SK-N-MC (cell line): ENCODE data around the gene BTF3L4.

ENCODE experiments used
- EZH2 ChIP-seq: fragments of 200-600 bp; sonication (generic); IDR thresholded peaks from one replicate; pipeline ENCODE4 v1.6.1; 2017; ENCODE audit warnings: antibody characterized with exemption
- FOXP2 ChIP-seq: optimal IDR thresholded peaks from 2 replicates; pipeline ENCODE3; 2011; ENCODE audit warnings: mild to moderate bottlenecking, moderate library complexity; ENCODE audit not compliant: insufficient read depth; ENCODE audit errors: extremely low read length, control extremely low read depth
- POLR2AphosphoS5 ChIP-seq: IDR thresholded peaks from 2 replicates; pipeline ENCODE4 v1.6.1; 2012; ENCODE audit warnings: mild to moderate bottlenecking, low read depth, low read length, borderline replicate concordance

GRCh38 chr1:52102336-52103013, 46.4 kb downstream of the BTF3L4 start:
- TF ChIP-seq POLR2AphosphoS5 (no peak), EZH2 (no peak), FOXP2 (no peak)
